Dendritic cell treated with granulocyte-macrophage colony-stimulating factor and Interleukin-4, amounts not matched to agents 40 ng/mL and 50 ng/mL, for 4 days (primary cell): ENCODE data around the gene PPP1R14D.

ENCODE experiments used
- H3K27ac Mint-ChIP-seq: one replicate; pipeline ENCODE4 v1.8.0; 2022; ENCODE audit warnings: mild to moderate bottlenecking, mixed read lengths
- H3K27me3 Mint-ChIP-seq: one replicate; pipeline ENCODE4 v1.8.0; 2022; ENCODE audit warnings: mild to moderate bottlenecking, mixed read lengths
- H3K36me3 Mint-ChIP-seq: one replicate; pipeline ENCODE4 v1.8.0; 2022; ENCODE audit warnings: low read depth, mixed read lengths
- H3K4me1 Mint-ChIP-seq: one replicate; pipeline ENCODE4 v1.8.0; 2022; ENCODE audit warnings: low read depth, mixed read lengths
- H3K4me3 Mint-ChIP-seq: one replicate; pipeline ENCODE4 v1.8.0; 2022; ENCODE audit warnings: mild to moderate bottlenecking, moderate library complexity, mixed read lengths
- H3K9me3 Mint-ChIP-seq: one replicate; pipeline ENCODE4 v1.8.0; 2022; ENCODE audit warnings: mixed read lengths
- intact Hi-C: fragments of 100-400 bp; cut with micrococcal nuclease; formaldehyde crosslinking; loops from one replicate; pipeline ENCODE4 v1.15.0; 2022

Gene PPP1R14D

DNA sequence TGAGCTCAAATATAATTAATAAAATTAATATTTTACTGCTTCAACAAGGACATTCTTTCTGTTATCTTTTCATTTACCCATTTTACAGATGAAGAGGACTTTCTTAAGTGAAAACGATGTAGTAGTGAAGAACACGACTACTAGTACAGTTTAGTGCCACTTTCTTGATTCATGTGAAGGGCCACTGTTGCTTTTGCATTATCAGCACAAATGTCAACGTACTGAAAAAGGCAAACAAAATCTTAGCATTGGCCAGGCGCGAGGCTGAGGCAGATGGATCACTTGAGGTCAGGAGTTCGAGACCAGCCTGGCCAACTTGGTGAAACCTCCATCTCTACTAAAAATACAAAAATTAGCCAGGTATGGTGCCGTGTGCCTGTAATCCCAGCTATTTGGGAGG lies 9.5 kb downstream of the PPP1R14D start:
- Mint-ChIP-seq H3K27ac (no peak overlapping the region), H3K27me3 (no peaks in the 10 kb centered on the region), H3K4me3 (no peak overlapping the region), H3K36me3 (peaks cover 14% of the 10 kb centered on the region), H3K4me1 (peaks cover 14% of the 10 kb centered on the region), H3K9me3 (no peaks in the 10 kb centered on the region)
- intact Hi-C loops: no loop called here

DNA sequence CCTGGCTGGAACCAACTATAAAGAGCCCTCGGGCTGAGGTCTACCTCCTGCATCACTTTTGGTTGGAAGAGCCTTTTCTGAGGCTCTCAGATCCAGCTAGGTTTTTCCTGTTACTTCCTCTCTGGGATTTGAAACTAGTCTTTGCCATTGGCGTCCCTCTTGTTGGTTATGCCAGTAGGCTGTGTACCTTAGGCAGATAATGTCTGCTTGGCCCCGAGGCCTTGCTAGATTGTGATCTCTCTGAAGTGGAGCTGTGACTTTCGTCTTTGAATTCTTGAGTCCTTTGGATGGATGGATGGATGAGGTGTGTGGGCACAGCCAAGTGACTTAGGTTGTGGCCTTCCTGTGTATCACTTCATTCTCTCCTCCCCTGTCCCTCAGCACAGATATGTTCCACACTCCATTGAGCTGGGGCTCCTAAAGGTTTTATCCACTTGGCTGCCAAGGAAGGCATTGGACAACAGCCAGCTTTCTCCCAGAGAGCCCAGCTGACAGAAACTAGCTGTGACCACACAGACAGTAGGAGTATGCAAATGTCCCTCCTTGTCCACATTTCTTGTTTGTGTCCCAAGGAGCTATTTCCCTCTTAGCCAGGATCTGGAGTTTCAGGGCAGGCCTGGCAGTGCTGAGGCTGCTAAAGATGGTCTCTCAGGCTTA lies 13.3 kb downstream of the PPP1R14D start:
- H3K9me3 Mint-ChIP-seq: no peaks in the 10 kb centered on the region

DNA sequence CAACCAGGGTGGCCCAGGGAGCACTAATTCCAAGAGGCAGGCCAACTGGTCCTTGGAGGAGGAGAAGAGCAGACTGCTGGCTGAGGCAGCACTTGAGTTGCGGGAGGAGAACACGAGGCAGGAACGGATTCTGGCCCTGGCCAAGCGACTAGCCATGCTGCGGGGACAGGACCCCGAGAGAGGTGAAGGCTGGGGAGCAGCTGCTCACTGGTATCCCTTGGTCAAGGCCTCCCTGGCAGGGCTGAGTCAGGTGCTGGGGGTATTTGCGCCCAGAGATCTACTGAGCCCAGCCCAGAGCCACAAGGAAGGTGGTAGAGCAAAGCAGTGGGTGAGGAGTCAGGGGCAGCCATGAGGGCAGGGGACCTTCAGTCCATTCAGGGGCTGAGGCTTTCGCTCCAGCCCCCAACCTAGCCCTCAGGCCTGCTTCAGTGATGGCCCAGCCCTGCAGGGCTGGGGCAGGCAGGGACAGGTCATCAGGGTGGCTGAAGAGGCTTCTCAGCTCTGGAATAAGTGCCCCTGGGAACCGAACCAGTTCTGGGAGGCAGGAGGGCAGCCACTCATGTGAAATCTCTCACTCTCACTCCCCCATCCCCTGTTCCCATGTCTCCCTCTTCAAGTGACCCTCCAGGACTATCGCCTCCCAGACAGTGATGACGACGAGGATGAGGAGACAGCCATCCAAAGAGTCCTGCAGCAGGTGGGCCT lies 15.6 kb downstream of the PPP1R14D start:
- intact Hi-C loops: no loop called here
- Mint-ChIP-seq H3K27me3 (no peaks in the 10 kb centered on the region), H3K4me1 (peaks cover 39% of the 10 kb centered on the region), H3K27ac (no peak overlapping the region), H3K36me3 (peaks cover 70% of the 10 kb centered on the region), H3K9me3 (no peaks in the 10 kb centered on the region), H3K4me3 (no peak overlapping the region)

More for the DNA sequence above, 13.3 kb downstream of the PPP1R14D start:
- H3K27me3 Mint-ChIP-seq: no peaks in the 10 kb centered on the region
- no peak overlapping the region for H3K27ac Mint-ChIP-seq
- intact Hi-C loops: no loop called here
- peaks cover 53% of the 10 kb centered on the region for H3K36me3 Mint-ChIP-seq
- peaks cover 24% of the 10 kb centered on the region for H3K4me1 Mint-ChIP-seq
- H3K4me3 Mint-ChIP-seq: no peak overlapping the region

DNA sequence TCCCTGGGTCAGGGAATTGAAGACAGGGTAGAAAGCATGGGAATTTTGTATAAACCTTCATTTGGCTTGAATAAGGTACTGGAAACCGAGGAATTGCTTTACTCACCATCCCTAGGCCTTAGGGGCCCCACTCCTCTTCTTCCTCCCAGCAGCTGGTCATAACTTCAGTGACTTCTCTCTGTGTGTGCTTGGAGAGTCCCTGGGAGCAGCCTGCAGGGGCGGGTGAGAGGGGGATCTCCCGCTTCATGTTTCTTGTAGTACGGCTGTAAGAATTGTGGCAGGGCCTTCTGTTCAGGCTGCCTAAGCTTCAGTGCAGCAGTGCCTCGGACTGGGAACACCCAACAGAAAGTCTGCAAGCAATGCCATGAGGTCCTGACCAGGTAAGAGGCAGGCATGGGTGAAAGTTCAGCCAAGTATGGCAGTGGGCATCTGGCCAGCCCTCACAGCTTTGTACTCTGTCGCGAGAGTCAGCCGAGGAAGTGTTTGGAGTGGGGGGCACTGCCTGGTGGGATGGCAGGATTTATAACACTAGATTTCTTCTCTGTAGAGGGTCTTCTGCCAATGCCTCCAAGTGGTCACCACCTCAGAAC lies 19.6 kb downstream of the PPP1R14D start:
- no peaks in the 10 kb centered on the region for H3K27me3 Mint-ChIP-seq
- peaks cover 78% of the 10 kb centered on the region for H3K36me3 Mint-ChIP-seq
- intact Hi-C loops: loop anchor here (5.0 kb wide), 2 partner anchors 33 to 42 kb away; partner anchors contain the start of genes C15orf62 and SPINT1
- H3K9me3 Mint-ChIP-seq: no peaks in the 10 kb centered on the region
- peaks cover 33% of the 10 kb centered on the region for H3K4me1 Mint-ChIP-seq
- H3K27ac Mint-ChIP-seq: no peak overlapping the region
- no peak overlapping the region for H3K4me3 Mint-ChIP-seq

DNA sequence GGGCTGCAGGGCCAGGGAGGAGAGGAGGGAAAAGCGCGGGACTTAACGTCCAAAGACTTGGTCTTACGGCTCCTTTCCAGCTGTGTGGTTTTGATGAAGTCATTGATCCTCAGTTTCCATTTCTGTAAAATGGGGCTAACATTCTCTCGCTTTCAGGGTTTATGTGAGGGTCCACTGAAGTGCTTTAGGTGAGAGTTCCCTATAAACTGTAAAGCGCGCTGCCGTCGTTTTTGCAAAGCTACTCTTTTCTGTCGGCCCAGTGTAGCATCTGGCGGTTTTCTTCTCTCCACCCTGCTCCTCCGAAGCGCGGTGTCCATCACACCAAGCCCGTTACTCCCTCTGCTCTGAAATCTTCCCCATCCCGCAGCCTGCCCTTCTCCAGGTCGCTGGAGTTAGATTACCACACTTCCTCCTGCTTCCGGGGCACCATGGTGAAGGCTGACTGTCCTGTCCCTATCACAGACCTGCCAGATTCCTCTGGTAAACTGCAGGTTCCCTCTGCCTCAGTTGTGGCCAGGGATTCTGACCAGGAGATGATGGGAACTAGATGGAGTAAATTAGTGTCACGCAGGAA lies 20.5 kb downstream of the PPP1R14D start:
- Mint-ChIP-seq H3K27ac (peak overlapping the region; percentile 97), H3K4me3 (peak overlapping the region; percentile 92), H3K4me1 (peaks cover 39% of the 10 kb centered on the region), H3K9me3 (no peaks in the 10 kb centered on the region), H3K36me3 (peaks cover 76% of the 10 kb centered on the region), H3K27me3 (no peaks in the 10 kb centered on the region)
- intact Hi-C loops: loop anchor here (1.0 to 5.0 kb wide), 3 partner anchors 34 to 53 kb away; partner anchors contain the start of genes C15orf62, RMDN3 and SPINT1

DNA sequence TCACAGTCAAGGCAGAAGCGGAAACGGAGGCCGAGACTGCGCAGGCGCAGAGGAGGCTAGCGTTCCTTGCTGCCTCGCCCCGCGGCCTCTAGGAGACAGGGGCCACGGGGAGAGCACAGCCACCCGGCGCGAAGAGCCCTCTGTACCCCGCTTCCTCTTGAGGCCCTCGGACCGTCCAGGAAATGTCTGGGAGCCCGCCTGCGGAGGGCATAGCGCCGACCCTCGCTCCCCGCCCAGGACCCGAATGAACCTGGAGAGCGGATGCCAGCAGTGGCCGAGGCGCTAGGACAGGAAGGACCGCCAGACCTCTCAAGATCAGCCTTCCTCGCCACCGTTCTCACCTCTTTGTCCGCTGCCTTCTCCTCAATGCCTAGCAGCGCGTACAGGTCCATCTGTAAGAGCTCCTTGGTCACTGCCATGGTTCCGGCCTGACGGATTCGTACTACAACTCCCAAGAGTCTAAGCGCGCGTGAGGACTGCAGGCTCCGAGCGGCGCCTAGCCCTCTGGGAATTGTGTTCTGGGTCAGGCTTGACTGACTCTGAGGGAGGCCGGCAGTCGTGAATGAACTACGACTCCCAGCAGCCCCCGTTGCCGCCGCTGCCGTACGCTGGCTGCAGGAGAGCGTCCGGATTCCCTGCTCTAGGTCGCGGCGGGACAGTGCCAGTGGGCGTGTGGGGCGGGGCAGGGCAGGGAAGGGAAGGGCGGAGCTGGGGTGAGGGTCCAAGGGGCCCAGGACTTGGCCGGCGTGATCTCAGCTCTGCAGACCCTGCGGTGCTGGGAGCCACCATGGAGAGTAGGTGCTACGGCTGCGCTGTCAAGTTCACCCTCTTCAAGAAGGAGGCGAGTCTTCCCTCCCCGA lies 21.2 kb downstream of the PPP1R14D start, which contains the start of the genes DNAJC17 and ZFYVE19:
Gene DNAJC17, minus strand, starts transcription at position 446 of the 860 bp plus-strand sequence. Its CDS starts 27 bp downstream, at position 419.
Gene ZFYVE19, plus strand, starts transcription at position 62 of the 860 bp plus-strand sequence. Its CDS starts 501 bp downstream, at position 563.
- no peaks in the 10 kb centered on the region for H3K27me3 Mint-ChIP-seq
- H3K4me3 Mint-ChIP-seq: peak within 1 kb of the TSS; percentile 92
- peaks cover 39% of the 10 kb centered on the region for H3K4me1 Mint-ChIP-seq
- peaks cover 76% of the 10 kb centered on the region for H3K36me3 Mint-ChIP-seq
- intact Hi-C loops: loop anchor here (1.0 to 5.0 kb wide), 3 partner anchors 35 to 52 kb away; partner anchors contain the start of genes C15orf62, RMDN3 and SPINT1
- H3K27ac Mint-ChIP-seq: peak within 1 kb of the TSS; percentile 97
- H3K9me3 Mint-ChIP-seq: no peaks in the 10 kb centered on the region

DNA sequence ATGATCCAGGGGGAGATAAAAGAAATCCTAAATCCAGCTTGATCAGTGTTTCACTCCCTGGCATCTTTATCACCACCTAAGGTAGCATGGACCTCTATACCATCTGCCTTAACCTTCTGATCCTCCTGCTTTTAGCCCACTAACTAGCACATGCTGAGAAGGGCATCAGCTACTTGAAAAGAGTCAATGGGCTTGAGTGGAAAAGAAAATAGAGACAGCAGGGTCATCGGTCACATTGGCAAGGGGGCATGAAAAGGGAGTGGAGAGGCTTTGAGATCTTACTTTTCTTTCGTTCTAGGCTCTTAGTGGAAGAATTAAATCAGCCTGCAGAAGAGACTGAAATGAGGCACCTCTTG lies 21.9 kb downstream of the PPP1R14D start:
- no peaks in the 10 kb centered on the region for H3K27me3 Mint-ChIP-seq
- H3K4me1 Mint-ChIP-seq: peaks cover 36% of the 10 kb centered on the region
- intact Hi-C loops: loop anchor here (1.0 to 5.0 kb wide), 3 partner anchors 36 to 51 kb away; partner anchors contain the start of genes C15orf62, RMDN3 and SPINT1

DNA sequence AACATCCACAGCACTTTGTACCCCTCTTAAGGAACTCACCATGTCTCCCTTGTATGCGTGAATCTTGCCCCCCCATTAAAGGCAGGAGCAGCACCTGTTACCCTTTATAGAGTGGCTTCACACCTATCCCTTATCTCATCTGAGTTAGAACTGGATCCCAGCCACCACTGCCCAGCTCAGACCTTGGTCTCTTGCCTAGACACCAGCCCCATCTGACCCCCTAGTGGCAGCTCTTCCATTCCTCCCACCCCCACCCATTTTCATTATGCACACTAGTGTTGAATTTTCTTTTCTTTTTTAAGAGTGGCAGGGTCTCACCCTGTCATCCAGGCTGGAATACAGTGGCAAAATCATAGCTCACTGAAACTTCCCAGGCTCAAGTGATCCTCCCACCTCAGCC lies 24.8 kb downstream of the PPP1R14D start:
- no peaks in the 10 kb centered on the region for H3K9me3 Mint-ChIP-seq
- no peaks in the 10 kb centered on the region for H3K27me3 Mint-ChIP-seq
- peaks cover 73% of the 10 kb centered on the region for H3K36me3 Mint-ChIP-seq
- no peak overlapping the region for H3K4me3 Mint-ChIP-seq
- peaks cover 27% of the 10 kb centered on the region for H3K4me1 Mint-ChIP-seq
- intact Hi-C loops: no loop called here
- H3K27ac Mint-ChIP-seq: no peak overlapping the region

More for the DNA sequence above, 21.9 kb downstream of the PPP1R14D start:
- H3K9me3 Mint-ChIP-seq: no peaks in the 10 kb centered on the region
- H3K4me3 Mint-ChIP-seq: peak overlapping the region; percentile 92
- peaks cover 76% of the 10 kb centered on the region for H3K36me3 Mint-ChIP-seq
- peak overlapping the region; percentile 97 for H3K27ac Mint-ChIP-seq

DNA sequence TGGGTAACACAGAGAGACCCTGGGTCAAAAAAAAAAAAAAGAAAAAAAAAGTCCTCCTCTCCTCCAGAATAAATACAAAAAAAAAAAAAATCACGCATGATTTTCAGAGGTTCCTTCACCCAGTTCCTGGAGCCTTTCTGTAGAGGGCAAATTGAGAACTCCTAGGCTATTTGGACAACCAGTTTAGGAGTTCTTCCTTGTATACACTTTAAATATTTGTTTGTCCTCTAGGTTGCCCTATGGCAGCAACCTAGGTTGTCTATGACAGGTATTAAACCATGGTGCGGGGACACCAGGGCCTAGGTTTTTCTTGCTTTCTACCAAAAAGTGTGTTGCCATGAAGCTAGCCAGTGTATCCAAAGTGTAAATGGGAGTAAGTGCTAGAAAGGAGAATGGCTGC lies 25.4 kb downstream of the PPP1R14D start:
- H3K4me1 Mint-ChIP-seq: peaks cover 27% of the 10 kb centered on the region
- H3K27ac Mint-ChIP-seq: no peak overlapping the region
- no peaks in the 10 kb centered on the region for H3K27me3 Mint-ChIP-seq
- intact Hi-C loops: no loop called here
- H3K4me3 Mint-ChIP-seq: no peak overlapping the region
- H3K9me3 Mint-ChIP-seq: no peaks in the 10 kb centered on the region
- H3K36me3 Mint-ChIP-seq: peaks cover 78% of the 10 kb centered on the region

DNA sequence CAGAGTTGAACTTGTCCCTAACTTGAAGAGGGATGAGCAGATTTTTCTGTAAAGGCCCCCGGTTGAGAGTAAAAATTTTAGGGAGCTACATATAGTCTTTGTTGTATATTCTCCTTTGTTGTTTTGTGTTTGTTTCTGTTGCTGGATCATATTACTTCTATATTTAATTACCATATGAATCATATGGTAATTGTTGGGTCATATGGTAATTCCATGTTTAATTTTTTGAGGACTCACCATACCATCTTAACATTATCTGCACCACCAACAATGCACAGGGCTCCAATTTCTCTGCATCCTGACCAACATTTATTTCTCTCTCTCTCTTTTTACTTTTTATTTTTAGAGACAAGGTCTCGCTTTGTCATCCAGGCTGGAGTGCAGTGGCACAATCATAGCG lies 29.0 kb downstream of the PPP1R14D start:
- intact Hi-C loops: no loop called here
- Mint-ChIP-seq H3K36me3 (peaks cover 63% of the 10 kb centered on the region), H3K27me3 (no peaks in the 10 kb centered on the region), H3K9me3 (no peaks in the 10 kb centered on the region), H3K27ac (no peak overlapping the region), H3K4me1 (peaks cover 43% of the 10 kb centered on the region), H3K4me3 (no peak overlapping the region)

DNA sequence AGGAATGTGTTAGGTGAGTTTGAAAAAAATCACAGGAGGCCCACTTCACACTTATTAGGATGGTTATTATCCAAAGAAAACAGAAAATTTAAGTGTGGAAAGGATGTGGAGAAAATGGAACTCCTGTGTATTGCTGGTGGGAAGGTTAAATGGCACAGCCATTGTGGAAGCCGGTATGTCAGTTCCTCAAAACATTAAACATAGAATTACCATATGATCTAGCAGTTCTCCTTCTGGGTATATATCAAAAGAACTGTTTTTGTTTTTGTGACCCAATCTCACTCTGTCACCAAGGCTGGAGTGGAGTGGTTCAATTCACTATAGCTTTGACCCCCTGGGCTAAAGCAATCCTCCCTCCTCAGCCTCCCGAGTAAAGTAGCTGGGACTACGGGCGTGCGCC lies 32.0 kb downstream of the PPP1R14D start:
- Mint-ChIP-seq H3K4me1 (peaks cover 42% of the 10 kb centered on the region), H3K36me3 (peaks cover 56% of the 10 kb centered on the region), H3K9me3 (no peaks in the 10 kb centered on the region), H3K27me3 (no peaks in the 10 kb centered on the region), H3K4me3 (no peak overlapping the region), H3K27ac (peak overlapping the region; percentile 83)
- intact Hi-C loops: no loop called here

DNA sequence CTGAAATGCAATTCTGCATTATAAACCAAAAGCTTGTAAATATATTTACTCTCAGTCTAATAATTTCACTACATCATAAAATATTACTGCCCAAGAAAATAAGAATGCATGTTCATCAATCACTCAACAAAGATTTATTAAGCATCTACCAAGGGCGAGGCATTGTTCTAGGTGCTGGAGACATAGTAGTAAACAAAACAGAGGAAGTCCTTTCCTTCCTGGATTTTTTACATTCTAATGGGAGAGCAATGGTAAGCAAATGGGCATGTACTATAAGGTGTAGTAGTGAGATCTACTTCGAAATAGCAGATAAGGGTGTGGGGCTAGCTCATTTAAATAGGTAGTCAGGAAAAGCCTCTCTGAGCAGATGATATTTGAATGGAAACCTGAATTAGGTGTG lies 32.5 kb downstream of the PPP1R14D start:
- Mint-ChIP-seq H3K27ac (peak overlapping the region; percentile 83), H3K9me3 (no peaks in the 10 kb centered on the region)

More for the DNA sequence above, 32.5 kb downstream of the PPP1R14D start:
- H3K4me3 Mint-ChIP-seq: no peak overlapping the region
- H3K4me1 Mint-ChIP-seq: peaks cover 39% of the 10 kb centered on the region
- intact Hi-C loops: no loop called here
- H3K27me3 Mint-ChIP-seq: no peaks in the 10 kb centered on the region
- peaks cover 56% of the 10 kb centered on the region for H3K36me3 Mint-ChIP-seq
